ENCODE results near the gene ALS2CL. TPM values are rescaled to one million over a fixed set of nuclear protein-coding genes. Genes with fewer than 3 reads are reported as not detected.

ALS2CL gene
- total and polyA plus RNA-seq, 10 of the 15 experiments (the other 5 are each of a cell fraction or from before 2014, with no cell fraction given), result 0.01 to 0.05 TPM; not detected in 8

GRCh38 chr3:46715507-46716175, 22.2 kb upstream of the ALS2CL start (continued):
- TF ChIP-seq ATF7 (IDR thresholded peaks at IDR 0.05; ENCODE audit: low read depth) (no peak), MEF2B (IDR thresholded peaks at IDR 0.05; ENCODE audit: partially characterized antibody, poor library complexity, severe bottlenecking) (no peak)

- FAIRE-seq, result no peak
- in situ Hi-C loops (cut with MboI) (loop anchor here (5.0 to 10.0 kb wide), 2 partner anchors 182 to 660 kb away; no protein-coding TSS in a partner anchor), intact Hi-C loops (cut with micrococcal nuclease; ENCODE audit: unreplicated experiment) (no loop called here)
- Histone ChIP-seq H3K9me3 (replicated peaks; ENCODE audit: control insufficient read depth, insufficient read depth, low read length) (no peaks in the 10 kb centered on the region), H3K4me1 (ENCODE audit: control insufficient read depth, insufficient read depth, low read length) (peaks cover 16% of the 10 kb centered on the region), H3K4me2 (ENCODE audit: control insufficient read depth, insufficient read depth) (no peak overlapping the region), H3K4me3 (no peak overlapping the region), H3K27me3 (replicated peaks in 1 of 2; ENCODE audit: control insufficient read depth in 2 of 2, insufficient read depth in 2 of 2, low read length in 1 of 2) (no peaks in the 10 kb centered on the region), H2AFZ (ENCODE audit: control insufficient read depth, low read depth, low read length) (peak overlapping the region; percentile 7; the same call in 1 of the 2 replicates), H4K20me1 (ENCODE audit: control insufficient read depth, insufficient read depth) (no peaks in the 10 kb centered on the region), H3K79me2 (ENCODE audit: control insufficient read depth, insufficient read depth, low read length) (no peaks in the 10 kb centered on the region), H3K27ac (ENCODE audit: control insufficient read depth, insufficient read depth) (no peak overlapping the region), H3K36me3 (ENCODE audit: control insufficient read depth in 2 of 2, insufficient read depth in 2 of 2, low read length in 1 of 2) (no peaks in the 10 kb centered on the region), H3K9ac (ENCODE audit: control insufficient read depth, insufficient read depth, low read length) (no peak overlapping the region)
- 81% methylated on average over 10 of the region's 10 CpGs for WGBS (ENCODE audit: insufficient coverage, insufficient replicate concordance, low lambda C conversion rate, missing lambda C conversion rate)
- BruUV-seq (replicated peaks), result no TSS peak
- ATAC-seq, result no peak
- ChIA-PET POLR2A (no interaction called here), RAD21 (ENCODE audit: unreplicated experiment) (no interaction called here), CTCF (interaction anchor here (1.0 kb wide), 1 partner anchor 195 kb away, joined by 3 read pairs; no protein-coding TSS in a partner anchor), SMC1A (ENCODE audit: uncharacterized antibody, unreplicated experiment) (interaction anchor here (1.0 kb wide), 1 partner anchor 317 kb away, joined by 3 read pairs; no protein-coding TSS in a partner anchor)
- no peak for DNase-seq (ENCODE audit: low read depth, low spot score)
- no peak for TF ChIP-seq BRCA1 (IDR thresholded peaks at IDR 0.05; ENCODE audit: low read depth, low read length)
- TF ChIP-seq PML (IDR thresholded peaks at IDR 0.05; ENCODE audit: low read length), result no peak
- TF ChIP-seq SMAD1 (IDR thresholded peaks at IDR 0.05; ENCODE audit: low read depth, partially characterized antibody), result no peak
- no peak for TF ChIP-seq ZNF24 (IDR thresholded peaks at IDR 0.05)
- TF ChIP-seq CBFB (IDR thresholded peaks at IDR 0.05; ENCODE audit: low read depth), result no peak
- TF ChIP-seq KLF5 (IDR thresholded peaks at IDR 0.05; ENCODE audit: partially characterized antibody), result no peak
- no peak for TF ChIP-seq RAD51 (IDR thresholded peaks at IDR 0.05)
- TF ChIP-seq HCFC1 (IDR thresholded peaks at IDR 0.05; ENCODE audit: low read length), result no peak
- TF ChIP-seq MLLT1 (IDR thresholded peaks at IDR 0.05), result no peak
- no peak for TF ChIP-seq SPI1 (IDR thresholded peaks at IDR 0.05; ENCODE audit: borderline replicate concordance, insufficient read depth, low read depth, low read length)
- no peak for TF ChIP-seq CREB1 (IDR thresholded peaks at IDR 0.05; ENCODE audit: low read depth)
- no peak for TF ChIP-seq TAF1 (IDR thresholded peaks at IDR 0.05; ENCODE audit: borderline replicate concordance, low read depth, low read length)
Measured at GRCh38 chr3:46714728-46715506, 21.4 kb upstream of the ALS2CL start.
